MM.1S (cell line): ENCODE measurements around the gene C16orf95.

Experiments
- EZH2 ChIP-seq: fragments of 300-600 bp; sonication (generic); optimal IDR thresholded peaks from 2 replicates; pipeline ENCODE3; 2017; ENCODE audit warnings: low read depth, mild to moderate bottlenecking, antibody characterized with exemption, low read length, mixed read lengths
- TF ChIP-seq, protein P1 (sequence below): fragments of 300-600 bp; sonication (generic); IDR thresholded peaks from 2 replicates; pipeline ENCODE4 v1.5.1; 2016; ENCODE audit warnings: antibody characterized with exemption, low read length, mixed read lengths

DNA sequence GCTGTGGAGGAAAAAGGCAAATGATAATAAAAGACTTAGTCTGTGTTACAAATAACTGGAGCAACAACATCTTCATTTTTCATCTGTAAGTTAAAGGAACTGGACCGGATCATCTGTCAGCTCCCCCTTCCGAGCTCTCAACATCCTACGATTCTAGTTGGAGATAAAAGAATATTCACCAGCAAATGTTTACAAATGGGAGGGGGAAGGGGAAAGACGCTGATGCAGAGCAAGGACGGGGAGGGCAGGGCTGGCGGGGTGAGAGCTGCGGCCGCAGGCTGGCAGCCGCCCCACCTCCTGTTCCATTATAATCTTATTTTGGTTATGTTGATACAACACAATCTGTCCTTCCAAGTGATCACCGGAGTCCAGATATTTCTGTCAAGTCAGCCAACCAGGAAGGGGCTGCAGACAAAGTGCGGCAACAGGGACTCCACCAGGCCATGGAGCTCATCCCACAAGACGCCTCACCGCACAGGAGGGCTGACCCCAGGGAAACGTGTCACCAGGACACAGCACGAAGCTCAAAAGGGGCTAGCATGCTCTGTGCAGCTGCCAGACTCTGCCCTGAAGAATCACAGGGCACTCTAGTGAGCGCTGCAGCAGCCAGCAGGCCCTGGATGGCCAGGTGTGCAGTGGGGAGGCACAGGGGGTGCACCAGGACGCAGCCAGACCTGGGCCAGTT lies 46.7 kb upstream of the C16orf95 start:
- no peak for TF ChIP-seq EZH2
- TF ChIP-seq, protein P1, sequence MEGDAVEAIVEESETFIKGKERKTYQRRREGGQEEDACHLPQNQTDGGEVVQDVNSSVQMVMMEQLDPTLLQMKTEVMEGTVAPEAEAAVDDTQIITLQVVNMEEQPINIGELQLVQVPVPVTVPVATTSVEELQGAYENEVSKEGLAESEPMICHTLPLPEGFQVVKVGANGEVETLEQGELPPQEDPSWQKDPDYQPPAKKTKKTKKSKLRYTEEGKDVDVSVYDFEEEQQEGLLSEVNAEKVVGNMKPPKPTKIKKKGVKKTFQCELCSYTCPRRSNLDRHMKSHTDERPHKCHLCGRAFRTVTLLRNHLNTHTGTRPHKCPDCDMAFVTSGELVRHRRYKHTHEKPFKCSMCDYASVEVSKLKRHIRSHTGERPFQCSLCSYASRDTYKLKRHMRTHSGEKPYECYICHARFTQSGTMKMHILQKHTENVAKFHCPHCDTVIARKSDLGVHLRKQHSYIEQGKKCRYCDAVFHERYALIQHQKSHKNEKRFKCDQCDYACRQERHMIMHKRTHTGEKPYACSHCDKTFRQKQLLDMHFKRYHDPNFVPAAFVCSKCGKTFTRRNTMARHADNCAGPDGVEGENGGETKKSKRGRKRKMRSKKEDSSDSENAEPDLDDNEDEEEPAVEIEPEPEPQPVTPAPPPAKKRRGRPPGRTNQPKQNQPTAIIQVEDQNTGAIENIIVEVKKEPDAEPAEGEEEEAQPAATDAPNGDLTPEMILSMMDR, result no peak
